Testis (tissue), 5 donors: ENCODE results near the gene IQGAP3. TPM values are rescaled to one million over a fixed set of nuclear protein-coding genes. Genes with fewer than 3 reads are reported as not detected.

Experiments
- DNase-seq: peaks from one replicate; pipeline ENCODE4 v3.0.0-alpha.2; 2019
- H3K27ac ChIP-seq, 2 donors: fragments of 200-600 bp; sonication (generic); one replicate each; pipeline ENCODE4 v1.5.1; 2019
- H3K27me3 ChIP-seq: fragments of 200-600 bp; sonication (generic); one replicate; pipeline ENCODE4 v1.5.1; 2019
- H3K36me3 ChIP-seq: fragments of 200-600 bp; sonication (generic); one replicate; pipeline ENCODE4 v1.5.1; 2017; ENCODE audit warnings: low read depth; ENCODE audit errors: missing control alignments
- H3K4me1 ChIP-seq: fragments of 200-600 bp; sonication (generic); one replicate; pipeline ENCODE4 v1.5.1; 2019
- H3K4me3 ChIP-seq, 2 donors: fragments of 200-600 bp; sonication (generic); one replicate each; pipeline ENCODE4 v1.5.1; 2017 to 2019
- H3K9me3 ChIP-seq: fragments of 200-600 bp; sonication (generic); one replicate; pipeline ENCODE4 v1.5.1; 2017
- CTCF ChIP-seq, 3 experiments: fragments of 450-650 bp in 2 of 3; fragments of 200-600 bp in 1 of 3; sonication (generic) in 1 of 3; IDR thresholded peaks; one replicate each; pipeline ENCODE4 v1.5.1; 2016 to 2019; ENCODE audit warnings: antibody characterized with exemption in 3 of 3, mild to moderate bottlenecking in 2 of 3, moderate library complexity in 1 of 3
- POLR2A ChIP-seq: fragments of 450-650 bp; IDR thresholded peaks from one replicate; pipeline ENCODE4 v1.6.1; 2017; ENCODE audit warnings: antibody characterized with exemption, mild to moderate bottlenecking, moderate library complexity
- WGBS, 2 donors: methylation state at CpG; one replicate each; pipeline ENCODE4 v1.1.5; 2018; 5-methylcytosine and 5-hydroxymethylcytosine counted together
- intact Hi-C: fragments of 100-400 bp; cut with DNase I; formaldehyde crosslinking; loops from one replicate; pipeline ENCODE4 v1.15.1; 2023; ENCODE audit warnings: low total_unique reads
- long read RNA-seq, 2 donors: transcript quantifications; one replicate each; lab custom pipeline, GENCODE V29; 2026
- polyA plus RNA-seq: library from polyadenylated mRNA; stranded (reverse); fragments of 350-450 nt; fragmentation: Illumina TruSeq; extraction: RNeasy Lipid Tissue Mini Kit (QIAGEN cat#74804); gene quantifications from one replicate; pipeline ENCODE4 v1.2.3, GENCODE V29; 2014; ENCODE audit warnings: low read depth, low replicate concordance; ENCODE audit not compliant: insufficient read depth
- total RNA-seq, 2 donors: library from RNA; depleted of rRNA; stranded (reverse); fragments of >200 nt; gene quantifications; one replicate each; pipeline ENCODE4 v1.2.3, GENCODE V29; 2016

IQGAP3 gene
- total RNA-seq (10 to 100 TPM in 1 of 2 donors, 1 to 10 TPM in 1; 8.2 to 13.4 TPM), polyA plus RNA-seq (5.6 TPM)
- long read RNA-seq, donor 1, partial matches to known transcripts, result 18 of 18 reads
- long read RNA-seq, donor 1, other reads (novel, unspliced or antisense), result 0 of 18 reads
- long read RNA-seq, donor 2, result 0 reads

DNA sequence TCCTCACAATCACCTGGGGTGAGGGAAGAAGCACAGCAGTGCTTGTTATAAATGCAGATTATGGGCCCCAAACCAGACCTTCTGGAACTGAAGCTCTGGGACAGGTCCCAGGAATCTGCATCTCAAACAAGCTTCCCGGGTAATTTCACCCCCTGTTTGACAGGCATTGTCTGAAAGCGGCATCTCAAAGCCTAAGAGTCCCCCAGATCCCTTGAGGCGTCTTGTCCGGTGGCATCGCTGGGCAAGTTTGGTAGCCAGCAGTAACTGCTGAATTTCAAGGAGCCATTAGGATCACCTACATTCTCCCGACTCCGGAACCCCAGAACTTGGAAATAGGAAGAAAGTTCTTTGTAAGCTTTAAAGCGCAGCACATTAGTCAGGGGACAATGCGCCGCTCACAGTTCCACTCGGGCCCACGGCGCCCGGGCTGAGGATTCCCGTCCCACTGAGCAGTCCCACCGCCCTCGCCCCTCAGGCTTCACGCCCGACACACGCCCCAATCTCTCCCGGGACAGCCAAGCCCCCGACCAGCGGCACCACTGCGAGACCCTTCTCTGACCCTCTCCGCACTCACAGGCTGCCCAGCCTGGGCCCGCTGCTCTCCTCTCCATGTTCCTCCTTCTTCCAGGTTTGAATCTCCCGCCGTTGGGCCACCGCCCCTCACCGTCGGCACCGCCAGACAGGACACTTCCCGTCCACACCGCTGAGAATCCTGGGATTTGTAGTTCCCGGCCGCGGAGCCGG, at the start of gene IQGAP3:
Gene IQGAP3 (minus strand): TSS at position 647 of the 744 bp plus-strand sequence. CDS start 36 bp downstream, at position 611.
- Histone ChIP-seq H3K9me3 (no peaks in the 10 kb centered on the region), H3K36me3 (no peaks in the 10 kb centered on the region), H3K4me1 (peaks cover 12% of the 10 kb centered on the region), H3K27me3 (no peaks in the 10 kb centered on the region), H3K4me3 (peak within 1 kb of the TSS; percentile 31 to 47), H3K27ac (no peak within 1 kb of the TSS)
- TF ChIP-seq CTCF (IDR thresholded peaks at IDR 0.05) (no peak), POLR2A (no peak)
- DNase-seq, result peak; percentile 92
- WGBS, 2 donors, result 2 to 3% methylated on average over 26 to 38 of the region's 38 CpGs
- intact Hi-C loops, result no loop called here

DNA sequence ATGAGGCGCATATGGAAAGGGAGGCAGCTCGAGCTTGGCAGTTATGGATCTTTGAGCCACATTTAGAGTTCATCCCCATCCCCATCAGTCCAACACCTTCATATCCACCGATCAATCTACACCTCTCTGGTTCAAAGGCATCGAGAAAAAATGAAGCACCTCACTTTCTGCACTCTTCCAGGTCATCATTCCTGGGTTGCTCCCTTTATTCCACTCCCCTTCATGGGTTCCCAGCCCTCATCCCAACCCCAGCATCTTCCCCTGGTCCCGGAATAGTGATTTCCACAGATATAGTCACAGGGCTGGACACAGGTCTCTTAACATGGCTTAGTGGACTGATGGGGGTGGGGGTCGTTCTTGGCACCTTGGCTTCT, 47.2 kb upstream of the IQGAP3 start:
- no peak for DNase-seq
- TF ChIP-seq CTCF (IDR thresholded peaks at IDR 0.05), result no peak
- TF ChIP-seq POLR2A, result no peak
- no peaks in the 10 kb centered on the region for H3K27me3 ChIP-seq
- 49 to 50% methylated on average over 6 of the region's 6 CpGs for WGBS, 2 donors
- H3K9me3 ChIP-seq, result no peaks in the 10 kb centered on the region
- no peak overlapping the region for H3K4me3 ChIP-seq
- intact Hi-C loops, result no loop called here
- H3K4me1 ChIP-seq, result peaks cover 20% of the 10 kb centered on the region
- no peaks in the 10 kb centered on the region for H3K36me3 ChIP-seq
- H3K27ac ChIP-seq, result no peak overlapping the region

DNA sequence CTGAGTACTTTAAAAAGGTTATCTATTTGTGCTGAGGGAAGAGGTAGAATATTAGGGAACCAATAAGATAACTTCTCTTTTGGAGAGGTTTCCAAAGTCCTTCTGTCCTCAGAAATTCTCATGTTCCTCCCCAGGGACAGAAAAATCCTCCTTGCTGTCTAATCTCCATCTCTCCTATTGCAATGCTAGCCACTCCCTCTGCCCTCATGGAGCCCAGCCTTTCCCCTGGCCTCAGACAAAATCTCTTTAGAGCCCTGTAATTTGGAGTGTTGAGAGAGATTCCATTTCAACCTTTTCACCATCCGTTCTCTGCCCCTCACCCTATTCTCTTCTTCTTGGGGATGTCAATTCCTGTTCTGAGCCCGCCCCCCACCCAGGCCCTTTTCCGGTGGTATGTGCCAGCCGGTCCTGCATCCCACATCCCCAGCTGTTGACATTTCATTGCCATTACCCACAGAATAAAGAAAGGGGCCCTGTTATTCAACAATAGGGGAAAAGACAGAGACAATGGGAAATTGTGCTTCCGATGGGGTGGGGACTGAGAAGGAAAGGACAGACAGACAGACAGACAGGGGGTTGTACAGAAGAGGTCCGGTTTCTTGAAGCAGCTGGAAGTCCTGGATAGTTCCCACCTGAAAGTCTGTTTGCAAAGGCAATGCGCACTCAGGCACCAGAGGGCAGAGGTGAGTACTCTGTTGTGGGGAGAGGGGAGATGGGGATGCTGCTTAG, 46.7 kb upstream of the IQGAP3 start, which contains the start of gene HAPLN2:
Gene HAPLN2 (plus strand): TSS at position 563 of the 729 bp plus-strand sequence. CDS start 4,076 bp downstream, outside the sequence.
- Histone ChIP-seq H3K27me3 (no peaks in the 10 kb centered on the region), H3K4me1 (peaks cover 14% of the 10 kb centered on the region), H3K4me3 (no peak within 1 kb of the TSS), H3K9me3 (no peaks in the 10 kb centered on the region), H3K36me3 (no peaks in the 10 kb centered on the region), H3K27ac (no peak within 1 kb of the TSS)
- intact Hi-C loops, result no loop called here
- no peak for DNase-seq
- TF ChIP-seq POLR2A (no peak), CTCF (IDR thresholded peaks at IDR 0.05) (no peak)
- 40 to 49% methylated on average over 7 of the region's 7 CpGs for WGBS, 2 donors

GRCh38 chr1:156616463-156616862, 44.1 kb upstream of the IQGAP3 start:
- peak; percentile 69 for DNase-seq
- 16 to 25% methylated on average over 5 of the region's 5 CpGs for WGBS, 2 donors
- intact Hi-C loops, result no loop called here
- Histone ChIP-seq H3K36me3 (no peaks in the 10 kb centered on the region), H3K27ac (peak overlapping the region; percentile 43 to 76), H3K4me3 (no peak overlapping the region), H3K4me1 (peaks cover 13% of the 10 kb centered on the region), H3K27me3 (no peaks in the 10 kb centered on the region), H3K9me3 (no peaks in the 10 kb centered on the region)
- TF ChIP-seq POLR2A, result no peak
- TF ChIP-seq CTCF (IDR thresholded peaks at IDR 0.05), result no peak
